ENCODE measurements around the gene UBC.
A peak's percentile ranks its signal among the peaks of the same experiment; 100 is the strongest.

- no peak for TF ChIP-seq CTCF (IDR thresholded peaks at IDR 0.05; ENCODE audit: low read depth, low read length)
- no peak for TF ChIP-seq POLR2A (IDR thresholded peaks at IDR 0.05; ENCODE audit: extremely low read depth, insufficient read length)
- peak; percentile 47 for TF ChIP-seq MYC (IDR thresholded peaks at IDR 0.05; ENCODE audit: low read depth, low read length)
- no peak for TF ChIP-seq MAX (IDR thresholded peaks at IDR 0.05; ENCODE audit: low read depth, low read length)
Observed at GRCh38 chr12:124916374-124917134, 2.1 kb upstream of the UBC start.
